Inflammatory macrophage treated with lipopolysaccharide for 1 hour (primary cell): Measurements from ENCODE around the gene PRR20C.
"Not testable (repeated sequence)": the region's sequence is repeated elsewhere in the genome, so short reads cannot be mapped to it uniquely, and the experiment has no call there.

Experiments
- DNase-seq, 2 donors: peaks; one replicate each; pipeline ENCODE4 v3.0.0-alpha.2; 2020 to 2022

The PRR20C gene

GRCh38 chr13:57153761-57154160 is at the start of gene PRR20C:
Gene PRR20C, plus strand, starts transcription at chr13:57154061. Its CDS starts 387 bp downstream, at chr13:57154448.
- not testable (repeated sequence) for DNase-seq

DNA sequence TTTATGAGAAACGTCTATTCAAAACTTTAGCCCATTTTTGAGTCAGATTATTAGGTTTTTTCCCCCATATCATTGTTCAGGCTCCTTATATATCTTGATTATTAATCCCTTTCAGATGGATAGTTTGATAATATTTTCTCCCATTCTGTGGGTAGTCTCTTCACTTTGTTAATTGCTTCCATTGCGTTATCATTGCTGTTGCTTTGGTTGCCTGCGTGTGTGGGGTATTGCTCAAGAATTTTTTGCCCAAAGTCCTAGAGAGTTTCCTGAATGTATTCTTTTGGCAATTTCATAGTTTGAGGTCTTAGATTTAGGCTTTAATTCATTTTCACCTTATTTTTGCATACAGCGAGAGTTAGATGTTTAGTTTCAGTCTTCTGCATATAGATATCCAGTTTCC is 38.9 kb upstream of the PRR20C start:
- no peak for DNase-seq

GRCh38 chr13:57123681-57124080 is 30.2 kb upstream of the PRR20C start:
- DNase-seq: no peak

- DNase-seq: no peak
These were observed 25.0 kb upstream of the PRR20C start for GRCh38 chr13:57128909-57129308.

DNA sequence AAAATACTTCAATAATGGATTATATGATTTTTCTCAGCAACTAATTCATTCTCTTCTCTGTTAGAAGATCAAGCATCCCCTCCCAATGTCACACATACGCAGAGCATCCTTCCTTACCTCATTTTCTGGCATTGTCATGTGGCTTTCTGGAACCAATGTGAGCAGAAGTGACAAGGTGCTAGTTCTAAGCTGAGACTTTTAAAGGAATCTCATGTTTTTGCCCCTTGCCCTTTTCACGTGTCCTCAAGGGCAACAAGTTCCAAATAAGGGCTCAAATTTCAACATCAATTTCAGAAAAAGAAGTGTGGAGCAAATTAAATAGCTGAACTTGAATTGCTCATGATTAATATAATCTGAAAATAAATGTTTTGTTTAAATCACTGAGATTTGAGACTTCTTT is 17.8 kb upstream of the PRR20C start:
- no peak for DNase-seq

GRCh38 chr13:57137585-57137984 is 16.3 kb upstream of the PRR20C start:
- no peak for DNase-seq

- DNase-seq: no peak
These were observed 14.9 kb upstream of the PRR20C start for GRCh38 chr13:57138988-57139387.

- DNase-seq: not testable (repeated sequence)
These were observed 14.1 kb upstream of the PRR20C start for GRCh38 chr13:57139781-57140180.

GRCh38 chr13:57140235-57140968 is 13.5 kb upstream of the PRR20C start, which contains the start of gene PRR20A:
Gene PRR20A, plus strand, starts transcription at chr13:57140918. Its CDS starts 387 bp downstream, at chr13:57141305.
- DNase-seq: not testable (repeated sequence)

DNA sequence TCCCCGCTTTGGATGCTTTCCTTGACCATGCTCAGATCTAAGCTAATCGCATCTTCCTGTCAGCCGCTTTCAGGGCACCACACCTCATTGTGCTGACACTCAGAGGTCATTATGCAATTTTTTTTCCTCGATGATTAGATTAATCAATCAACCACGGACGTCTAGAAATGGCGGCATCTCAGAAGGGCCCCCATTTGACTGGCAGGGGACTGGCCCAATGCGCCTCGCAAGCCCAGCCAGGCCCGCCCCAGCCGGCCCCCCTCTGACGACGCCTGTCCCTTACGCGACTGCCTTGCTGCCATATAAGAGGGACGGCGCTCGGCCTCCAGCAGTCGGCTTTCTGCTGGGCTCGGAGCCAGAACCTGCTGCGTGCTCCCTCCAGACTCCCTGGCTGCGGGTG is 6.7 kb upstream of the PRR20C start, which contains the start of gene PRR20B:
TSS of gene PRR20B (plus strand) at position 301 of the 400 bp plus-strand sequence. CDS start 387 bp downstream, outside the sequence.
- DNase-seq: not testable (repeated sequence)

GRCh38 chr13:57148106-57148505 is 5.8 kb upstream of the PRR20C start:
- DNase-seq: not testable (repeated sequence)

- DNase-seq: not testable (repeated sequence)
These were observed 6.5 kb downstream of the PRR20C start, which contains the start of gene PRR20D for GRCh38 chr13:57160332-57160731. Gene PRR20D, plus strand, starts transcription at chr13:57160632. Its CDS starts 387 bp downstream, at chr13:57161019.

- DNase-seq: not testable (repeated sequence)
These were observed 13.0 kb downstream of the PRR20C start, which contains the start of gene PRR20E for GRCh38 chr13:57166897-57167296. Gene PRR20E, plus strand, starts transcription at chr13:57167197. Its CDS starts 387 bp downstream, at chr13:57167584.

DNA sequence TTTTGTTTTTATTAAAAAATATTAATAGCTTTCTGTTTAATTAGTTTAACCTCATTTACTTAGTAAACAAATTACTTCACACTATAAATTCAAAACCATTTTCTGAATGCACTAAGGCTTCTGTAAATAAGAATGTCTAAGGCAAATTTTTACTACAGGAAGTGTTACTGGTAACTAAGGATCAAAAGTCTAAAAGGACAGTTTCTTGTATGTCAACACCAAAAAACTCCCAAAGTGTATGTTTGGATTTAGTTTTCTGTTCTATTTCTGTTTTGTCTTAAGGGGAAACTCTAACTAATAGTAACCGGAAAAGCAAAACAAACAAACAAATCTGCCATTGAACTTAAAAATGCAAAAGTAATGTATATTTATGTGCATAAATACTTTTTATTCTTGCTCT is 37.8 kb downstream of the PRR20C start:
- no peak for DNase-seq
